Loucy (cell line): Measurements from ENCODE around the gene NOC4L.

ENCODE experiments used
- EZH2phosphoT487 ChIP-seq: fragments of 200-600 bp; IDR thresholded peaks from 2 replicates; pipeline ENCODE4 v1.6.1; 2018; ENCODE audit warnings: antibody characterized with exemption, mild to moderate bottlenecking, moderate library complexity, borderline replicate concordance
- TF ChIP-seq, protein P1 (sequence below): fragments of 200-600 bp; sonication (generic); conservative IDR thresholded peaks from 2 replicates; pipeline ENCODE4 v1.5.1; 2014; ENCODE audit warnings: mild to moderate bottlenecking, antibody characterized with exemption, low read length

DNA sequence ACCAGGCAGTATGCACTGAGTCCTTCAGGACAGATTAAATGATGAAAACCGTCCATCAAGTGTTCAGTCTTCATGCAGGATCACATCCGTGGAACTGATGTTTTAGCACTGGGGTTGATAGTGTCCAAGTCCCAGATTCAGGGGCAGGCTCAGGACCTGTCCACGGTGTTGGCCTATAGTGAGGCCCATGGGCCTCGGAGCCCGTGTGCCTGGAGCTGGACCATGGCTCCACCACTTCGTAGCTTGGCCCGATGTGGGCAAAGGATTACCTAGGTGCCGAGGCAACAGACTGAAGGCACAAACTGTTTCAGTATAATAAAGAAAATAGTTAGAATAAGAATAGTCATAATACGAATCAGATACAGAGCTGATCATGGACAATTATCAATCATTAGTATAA lies 42.0 kb upstream of the NOC4L start:
- TF ChIP-seq, protein P1, sequence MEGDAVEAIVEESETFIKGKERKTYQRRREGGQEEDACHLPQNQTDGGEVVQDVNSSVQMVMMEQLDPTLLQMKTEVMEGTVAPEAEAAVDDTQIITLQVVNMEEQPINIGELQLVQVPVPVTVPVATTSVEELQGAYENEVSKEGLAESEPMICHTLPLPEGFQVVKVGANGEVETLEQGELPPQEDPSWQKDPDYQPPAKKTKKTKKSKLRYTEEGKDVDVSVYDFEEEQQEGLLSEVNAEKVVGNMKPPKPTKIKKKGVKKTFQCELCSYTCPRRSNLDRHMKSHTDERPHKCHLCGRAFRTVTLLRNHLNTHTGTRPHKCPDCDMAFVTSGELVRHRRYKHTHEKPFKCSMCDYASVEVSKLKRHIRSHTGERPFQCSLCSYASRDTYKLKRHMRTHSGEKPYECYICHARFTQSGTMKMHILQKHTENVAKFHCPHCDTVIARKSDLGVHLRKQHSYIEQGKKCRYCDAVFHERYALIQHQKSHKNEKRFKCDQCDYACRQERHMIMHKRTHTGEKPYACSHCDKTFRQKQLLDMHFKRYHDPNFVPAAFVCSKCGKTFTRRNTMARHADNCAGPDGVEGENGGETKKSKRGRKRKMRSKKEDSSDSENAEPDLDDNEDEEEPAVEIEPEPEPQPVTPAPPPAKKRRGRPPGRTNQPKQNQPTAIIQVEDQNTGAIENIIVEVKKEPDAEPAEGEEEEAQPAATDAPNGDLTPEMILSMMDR: no peak
- TF ChIP-seq EZH2phosphoT487: no peak
